ENCODE results near the gene PLCH2. TPM values are rescaled to one million over a fixed set of nuclear protein-coding genes. Genes with fewer than 3 reads are reported as not detected.

PLCH2 gene
- polyA plus RNA-seq, 1 donor from 2014 or later, result 5.7 TPM

GRCh38 chr1:2483026-2483425 is 6.9 kb downstream of the PLCH2 start:
- no peaks in the 10 kb centered on the region for H3K27me3 ChIP-seq (ENCODE audit: insufficient read depth, low read depth, low read length)
- no peaks in the 10 kb centered on the region for H3K36me3 ChIP-seq (ENCODE audit: insufficient read depth, low read length)
- H3F3A ChIP-seq (ENCODE audit: insufficient read depth, low read length, poor library complexity, severe bottlenecking), result no peaks in the 10 kb centered on the region
- no peaks in the 10 kb centered on the region for H3K9me2 ChIP-seq (ENCODE audit: insufficient read depth, low read length)
- H3K79me2 ChIP-seq (replicated peaks; ENCODE audit: insufficient read depth, low read length), result no peaks in the 10 kb centered on the region
- no peak for TF ChIP-seq REST (IDR thresholded peaks at IDR 0.05; ENCODE audit: borderline replicate concordance)
- no peak for TF ChIP-seq TAF1 (IDR thresholded peaks at IDR 0.05; ENCODE audit: low read depth)
- no peak overlapping the region for H3K9ac ChIP-seq (ENCODE audit: low read length)
- H2AFZ ChIP-seq (ENCODE audit: low read depth, low read length), result no peak overlapping the region
- no peak overlapping the region for H3K4me3 ChIP-seq (ENCODE audit: low read length)
- H3K27ac ChIP-seq (ENCODE audit: low read length), result no peak overlapping the region
- H3K9me3 ChIP-seq (ENCODE audit: low read length), result no peaks in the 10 kb centered on the region
- no peaks in the 10 kb centered on the region for H4K20me1 ChIP-seq (ENCODE audit: insufficient read depth)
- H3K4me2 ChIP-seq (ENCODE audit: low read length), result no peak overlapping the region

GRCh38 chr1:2483970-2484369 is 7.9 kb downstream of the PLCH2 start:
- Histone ChIP-seq H3K27me3 (ENCODE audit: insufficient read depth, low read depth, low read length) (no peaks in the 10 kb centered on the region), H3K4me2 (ENCODE audit: low read length) (no peak overlapping the region), H3K9ac (ENCODE audit: low read length) (no peak overlapping the region), H3K79me2 (replicated peaks; ENCODE audit: insufficient read depth, low read length) (no peaks in the 10 kb centered on the region), H3K9me3 (ENCODE audit: low read length) (no peaks in the 10 kb centered on the region), H3K9me2 (ENCODE audit: insufficient read depth, low read length) (no peaks in the 10 kb centered on the region), H4K20me1 (ENCODE audit: insufficient read depth) (no peaks in the 10 kb centered on the region), H2AFZ (ENCODE audit: low read depth, low read length) (no peak overlapping the region), H3K4me3 (ENCODE audit: low read length) (no peak overlapping the region), H3K27ac (ENCODE audit: low read length) (no peak overlapping the region), H3K36me3 (ENCODE audit: insufficient read depth, low read length) (no peaks in the 10 kb centered on the region), H3F3A (ENCODE audit: insufficient read depth, low read length, poor library complexity, severe bottlenecking) (no peaks in the 10 kb centered on the region)
- no peak for TF ChIP-seq EP300 (conservative IDR thresholded peaks at IDR 0.05; ENCODE audit: poor library complexity, severe bottlenecking)
- TF ChIP-seq TAF1 (IDR thresholded peaks at IDR 0.05; ENCODE audit: low read depth), result no peak

DNA sequence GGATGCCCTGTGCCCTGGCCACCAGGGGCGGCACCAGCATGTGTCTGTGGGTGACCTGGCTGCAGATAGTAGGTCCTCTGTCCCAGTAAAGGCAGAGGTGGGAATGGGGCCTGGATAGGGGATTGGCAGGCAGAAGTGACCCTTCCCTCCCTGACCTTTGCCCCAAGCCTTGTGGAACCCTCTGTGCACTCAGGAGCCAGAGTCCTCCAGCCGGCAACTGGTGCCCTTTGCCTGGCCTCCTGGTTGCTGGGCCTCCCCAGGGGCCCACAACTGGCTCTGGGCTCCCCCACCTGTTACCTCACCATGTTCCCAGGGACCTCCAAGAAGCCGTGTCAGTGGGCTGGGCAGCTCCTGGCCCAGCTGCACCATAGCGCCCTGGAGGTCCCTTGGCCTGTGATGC is 10.0 kb downstream of the PLCH2 start:
- Histone ChIP-seq H3F3A (ENCODE audit: insufficient read depth, low read length, poor library complexity, severe bottlenecking) (no peaks in the 10 kb centered on the region), H3K36me3 (ENCODE audit: insufficient read depth, low read length) (no peaks in the 10 kb centered on the region), H2AFZ (ENCODE audit: low read depth, low read length) (no peak overlapping the region), H3K27me3 (ENCODE audit: insufficient read depth, low read depth, low read length) (no peaks in the 10 kb centered on the region), H3K4me3 (ENCODE audit: low read length) (no peak overlapping the region), H3K79me2 (replicated peaks; ENCODE audit: insufficient read depth, low read length) (no peaks in the 10 kb centered on the region), H3K9me2 (ENCODE audit: insufficient read depth, low read length) (no peaks in the 10 kb centered on the region), H3K27ac (ENCODE audit: low read length) (no peak overlapping the region), H3K9me3 (ENCODE audit: low read length) (no peaks in the 10 kb centered on the region), H4K20me1 (ENCODE audit: insufficient read depth) (no peaks in the 10 kb centered on the region), H3K4me2 (ENCODE audit: low read length) (no peak overlapping the region), H3K9ac (ENCODE audit: low read length) (no peak overlapping the region)
- no peak for TF ChIP-seq EP300 (conservative IDR thresholded peaks at IDR 0.05; ENCODE audit: poor library complexity, severe bottlenecking)
- no peak for TF ChIP-seq MXI1 (conservative IDR thresholded peaks at IDR 0.05; ENCODE audit: poor library complexity, severe bottlenecking)
- TF ChIP-seq RAD21 (conservative IDR thresholded peaks at IDR 0.05), result no peak
- TF ChIP-seq TAF1 (IDR thresholded peaks at IDR 0.05; ENCODE audit: low read depth), result no peak
- TF ChIP-seq REST (IDR thresholded peaks at IDR 0.05; ENCODE audit: borderline replicate concordance), result no peak
- no peak for TF ChIP-seq EZH2 (IDR thresholded peaks at IDR 0.05; ENCODE audit: borderline replicate concordance, insufficient read depth, low read length, poor library complexity, severe bottlenecking)
- TF ChIP-seq SMC3 (conservative IDR thresholded peaks at IDR 0.05; ENCODE audit: poor library complexity), result no peak
- TF ChIP-seq CTCF (IDR thresholded peaks at IDR 0.05; ENCODE audit: poor library complexity, severe bottlenecking), result no peak
- no peak for TF ChIP-seq POLR2AphosphoS5 (IDR thresholded peaks at IDR 0.05)
